HG02763 (cell line): ENCODE data around the gene MCM6.

Experiments
- ATAC-seq: cut with Tn5 transposase; IDR thresholded peaks from one replicate; pipeline ENCODE4 v1.9.1; 2021; ENCODE audit warnings: mild to moderate bottlenecking, moderate library complexity; ENCODE audit not compliant: unreplicated experiment

MCM6 gene

DNA sequence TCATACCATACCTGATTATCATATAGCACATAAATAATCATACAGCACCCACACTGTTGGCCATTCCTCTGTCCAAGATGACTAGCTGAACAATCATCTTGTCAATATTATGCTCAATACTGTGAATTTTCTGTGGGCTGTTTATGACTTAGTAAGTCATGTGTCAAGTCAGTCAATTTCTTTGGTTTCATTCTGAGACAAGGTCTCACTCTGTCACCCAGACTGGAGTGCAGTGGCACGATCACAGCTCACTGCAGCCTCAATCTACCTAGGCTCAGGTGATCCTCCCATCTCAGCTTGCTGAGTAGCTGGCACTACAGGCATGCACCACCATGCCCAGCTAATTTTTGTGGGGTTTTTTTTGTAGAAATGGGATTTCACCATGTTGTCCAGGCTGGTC is 5.7 kb downstream of the MCM6 start:
- no peak for ATAC-seq

DNA sequence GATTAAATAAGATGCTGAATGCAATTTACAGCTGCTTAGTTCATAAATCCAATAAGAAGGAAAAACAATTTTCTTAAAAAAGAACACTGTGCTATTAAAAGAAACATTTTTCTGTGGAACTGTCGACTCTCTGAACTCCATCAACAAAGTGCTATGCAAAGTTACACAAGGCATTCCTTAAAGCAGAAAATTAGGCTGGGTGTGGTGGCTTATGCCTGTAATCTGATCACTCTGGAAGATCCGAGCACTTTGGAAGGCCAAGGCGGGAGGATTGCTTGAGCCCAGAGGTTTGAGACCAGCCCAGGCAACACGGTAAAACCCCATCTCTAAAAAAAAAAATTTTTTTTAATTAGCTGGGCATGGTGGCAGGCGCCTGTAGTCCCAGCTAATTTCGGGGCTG is 13.0 kb downstream of the MCM6 start:
- no peak for ATAC-seq

DNA sequence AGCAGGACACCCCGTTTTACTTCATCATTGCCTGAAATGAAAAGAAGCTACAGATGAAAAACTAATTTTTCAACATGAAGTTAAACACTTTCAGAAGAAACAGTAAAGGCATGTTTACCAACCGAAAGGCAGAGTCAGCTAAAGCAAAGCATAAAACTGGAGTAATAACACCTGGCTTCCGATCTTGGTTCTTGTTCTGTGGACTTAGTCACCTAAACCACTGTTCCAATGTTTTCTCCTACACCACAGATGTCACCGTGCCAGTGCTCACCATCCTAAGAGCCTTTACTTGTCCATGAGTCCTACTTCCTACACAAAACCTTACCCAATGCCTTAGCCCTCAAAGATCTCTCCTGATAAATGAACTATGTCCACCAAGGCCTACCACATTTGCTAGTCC is 13.5 kb downstream of the MCM6 start:
- ATAC-seq, result no peak

DNA sequence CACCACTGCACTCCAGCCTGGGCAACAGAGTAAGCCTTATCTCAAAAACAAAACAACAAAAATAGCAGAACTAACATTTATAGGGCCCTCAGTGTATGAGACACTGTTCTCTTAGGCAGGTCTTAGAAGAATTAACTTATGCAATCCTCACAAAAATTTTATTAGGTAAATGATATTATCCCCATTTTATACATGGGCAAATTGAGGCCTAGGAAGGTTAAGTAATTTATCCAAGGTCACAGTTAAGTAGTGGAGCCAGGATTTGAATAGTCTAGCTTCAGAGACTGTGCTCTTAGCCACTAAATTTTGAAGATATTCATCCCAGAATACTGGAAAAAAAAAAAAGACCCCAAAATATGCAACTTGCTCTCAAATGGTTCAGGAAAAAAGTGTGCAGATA is 22.8 kb downstream of the MCM6 start:
- ATAC-seq, result no peak

DNA sequence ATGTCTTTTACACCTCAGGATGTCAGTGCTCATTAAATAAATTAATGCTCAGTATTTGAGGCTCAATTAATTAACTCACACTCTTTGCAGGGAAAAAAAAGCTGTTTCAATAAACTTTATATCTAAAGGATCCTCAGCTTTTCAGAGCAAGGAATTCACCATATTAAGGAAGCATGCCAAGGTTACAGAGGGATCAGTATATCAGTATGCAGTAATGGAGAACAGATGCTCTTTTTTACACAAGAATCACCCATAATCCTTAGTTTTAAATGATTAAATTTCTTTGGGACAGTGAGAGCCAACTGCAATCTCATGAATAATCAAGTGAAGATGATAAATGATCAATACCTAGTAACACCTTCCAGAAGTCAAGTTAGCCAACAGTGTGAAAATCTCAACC is 24.4 kb downstream of the MCM6 start:
- ATAC-seq, result no peak

DNA sequence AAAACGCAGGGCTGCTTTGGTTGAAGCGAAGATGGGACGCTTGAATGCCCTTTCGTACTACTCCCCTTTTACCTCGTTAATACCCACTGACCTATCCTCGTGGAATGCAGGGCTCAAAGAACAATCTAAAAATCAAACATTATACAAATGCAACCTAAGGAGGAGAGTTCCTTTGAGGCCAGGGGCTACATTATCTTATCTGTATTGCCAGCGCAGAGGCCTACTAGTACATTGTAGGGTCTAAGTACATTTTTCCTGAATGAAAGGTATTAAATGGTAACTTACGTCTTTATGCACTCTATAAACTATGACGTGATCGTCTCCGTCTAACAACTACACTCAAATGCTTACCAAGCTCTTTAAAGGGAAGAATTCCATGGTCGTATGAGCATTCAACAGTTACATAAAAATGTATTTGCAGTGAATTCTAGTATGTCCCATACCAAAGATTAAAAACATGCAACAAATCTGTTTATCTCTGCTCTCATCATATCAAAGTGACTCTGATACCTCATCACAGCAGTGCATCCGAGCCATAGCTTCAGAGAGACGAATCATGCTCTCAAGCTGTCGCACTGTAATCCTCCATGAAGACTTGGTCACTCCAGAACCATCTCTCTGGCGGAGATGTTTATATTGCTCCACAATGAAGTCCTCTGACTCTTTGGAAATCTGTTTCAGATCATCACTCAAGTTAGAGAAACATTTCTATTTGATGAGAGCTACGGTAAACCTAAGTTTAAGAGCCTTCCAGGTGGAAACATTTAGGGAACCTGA is 25.2 kb downstream of the MCM6 start:
- no peak for ATAC-seq

DNA sequence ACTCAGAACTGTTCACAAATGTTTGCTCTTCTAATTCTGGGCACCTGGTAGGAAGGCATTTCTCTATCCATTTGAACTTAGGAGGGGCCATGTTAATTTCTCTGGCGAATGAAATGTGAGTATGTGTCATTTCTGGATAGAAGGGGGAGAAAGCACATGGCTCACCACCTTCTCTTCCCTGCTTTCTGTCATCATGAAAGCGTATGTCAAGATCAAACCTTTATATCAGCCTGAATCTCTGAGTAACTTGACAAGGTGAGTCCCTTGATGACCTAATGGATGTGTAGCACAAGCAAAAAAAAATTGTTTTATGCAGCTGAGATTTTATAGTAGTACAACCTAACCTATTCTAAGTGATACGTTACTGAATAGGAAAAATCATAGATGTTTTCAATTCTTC is 27.2 kb downstream of the MCM6 start:
- ATAC-seq, result no peak

DNA sequence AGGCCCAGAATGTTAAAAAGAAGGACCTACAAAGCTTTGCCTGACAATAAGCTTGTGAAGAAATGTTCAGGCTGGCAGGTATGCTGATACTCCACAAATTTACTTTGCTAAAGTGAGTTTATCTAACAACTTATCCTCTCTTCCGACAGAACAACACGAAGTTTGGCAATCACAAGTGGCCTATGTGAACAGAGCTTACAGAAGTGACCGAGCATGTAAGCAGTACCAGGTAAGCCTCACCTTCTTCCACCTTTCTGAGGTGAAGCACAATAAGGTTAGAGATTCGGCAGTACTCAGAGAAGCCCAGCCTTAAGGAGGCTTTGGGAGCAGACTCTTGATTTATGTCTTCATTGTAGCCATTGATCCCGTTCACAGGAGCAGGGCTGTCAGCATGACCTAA is 30.2 kb downstream of the MCM6 start:
- no peak for ATAC-seq

DNA sequence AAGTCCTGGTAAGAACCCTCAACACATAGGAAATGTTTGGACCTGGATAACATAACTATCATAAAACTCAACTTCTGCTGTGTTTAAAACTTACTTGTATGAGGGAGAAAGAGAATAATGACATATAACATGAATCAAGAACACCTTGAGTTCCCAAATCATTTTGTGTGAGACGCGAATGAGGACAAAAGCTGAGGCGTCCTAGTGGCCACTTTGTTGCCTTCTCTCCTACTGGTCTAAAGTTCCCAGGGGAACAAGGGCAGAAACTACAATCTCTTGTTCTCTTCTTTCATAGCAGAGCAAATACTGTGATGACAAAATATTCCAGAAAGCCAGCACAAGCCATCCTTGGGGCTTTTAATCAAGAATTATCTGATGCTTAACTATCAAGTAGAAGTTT is 31.0 kb downstream of the MCM6 start:
- no peak for ATAC-seq

DNA sequence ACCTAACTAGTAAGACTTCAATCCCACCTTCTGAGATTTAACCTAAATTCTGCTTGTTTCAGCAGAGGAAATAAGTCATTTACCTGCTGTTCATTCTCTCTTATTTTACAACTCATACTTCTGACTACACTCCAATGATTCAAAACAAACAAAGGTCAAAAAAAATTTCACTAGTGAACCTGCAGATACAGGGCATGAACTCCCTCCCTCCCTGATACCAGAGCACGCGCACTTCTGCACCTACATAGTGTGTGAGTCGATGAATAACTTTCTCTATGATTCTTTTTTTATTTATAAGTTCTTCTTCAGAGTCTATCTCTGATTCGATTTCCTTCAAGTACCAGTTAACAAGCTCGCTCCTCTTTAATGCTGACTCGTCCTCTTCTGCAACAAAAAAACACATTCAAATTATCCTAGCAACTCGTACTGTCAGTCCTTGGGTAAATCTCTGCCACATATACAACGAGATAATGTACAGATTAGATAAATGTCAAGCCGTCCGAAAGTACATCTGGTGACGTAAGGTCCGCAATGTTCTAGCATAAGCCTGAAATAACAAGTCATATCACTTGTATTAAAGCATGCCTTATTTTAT is 31.8 kb downstream of the MCM6 start:
- no peak for ATAC-seq

DNA sequence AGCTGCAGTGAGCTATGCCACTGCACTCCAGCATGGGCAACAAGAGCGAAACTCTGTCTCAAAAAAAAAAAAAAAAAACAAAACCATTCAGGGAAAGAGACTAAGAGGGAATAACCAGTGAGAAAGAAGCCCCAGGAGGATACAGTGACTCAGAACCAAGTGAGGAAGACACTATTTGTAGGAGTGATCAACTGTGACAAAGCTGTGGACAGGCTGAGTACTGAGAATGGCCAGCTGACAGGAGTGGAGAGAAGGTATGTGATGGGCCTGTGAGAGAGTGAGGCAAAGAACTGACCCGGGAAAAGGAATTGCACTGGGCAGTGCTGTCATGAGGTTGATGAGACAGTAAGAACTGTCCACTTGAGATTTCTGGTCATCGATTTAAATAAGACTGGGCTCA is 32.6 kb downstream of the MCM6 start:
- no peak for ATAC-seq

DNA sequence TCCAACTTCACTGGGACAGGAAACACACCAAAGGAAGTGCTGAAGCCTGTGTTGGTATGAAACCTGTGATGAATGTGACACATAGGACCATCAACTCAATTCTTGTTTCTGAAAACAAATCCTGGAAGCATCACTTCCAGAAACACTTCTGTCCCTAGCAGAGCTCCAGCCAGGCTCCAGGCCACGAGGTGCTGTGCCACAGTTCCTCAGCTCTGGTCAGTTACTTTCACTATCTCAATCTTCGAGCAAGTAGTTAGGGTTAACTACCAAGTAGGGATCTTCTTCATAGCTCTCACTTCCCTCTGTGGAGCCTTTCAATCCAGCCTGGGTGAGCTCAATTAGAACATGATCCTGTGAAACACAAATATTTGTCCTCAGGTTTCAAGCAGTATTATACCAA is 35.6 kb downstream of the MCM6 start:
- no peak for ATAC-seq

DNA sequence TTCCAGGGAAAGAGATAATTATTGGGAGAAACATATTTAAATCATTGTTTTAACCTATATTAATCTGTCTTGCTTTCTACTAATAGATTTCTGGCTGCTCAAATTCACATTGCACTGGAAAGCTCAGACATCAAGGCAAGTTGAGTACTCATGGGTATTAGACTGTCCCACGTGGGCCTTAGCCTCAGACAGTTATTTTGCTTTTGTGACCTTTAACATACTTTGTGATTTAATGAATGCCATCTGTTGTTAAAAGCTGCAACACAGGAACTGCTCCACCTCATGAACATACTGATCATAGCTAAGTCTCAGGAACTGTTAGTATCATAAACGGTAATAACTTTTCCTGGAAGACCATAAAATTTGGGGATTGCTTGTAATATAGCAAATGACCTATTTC is 36.5 kb downstream of the MCM6 start:
- ATAC-seq, result no peak

DNA sequence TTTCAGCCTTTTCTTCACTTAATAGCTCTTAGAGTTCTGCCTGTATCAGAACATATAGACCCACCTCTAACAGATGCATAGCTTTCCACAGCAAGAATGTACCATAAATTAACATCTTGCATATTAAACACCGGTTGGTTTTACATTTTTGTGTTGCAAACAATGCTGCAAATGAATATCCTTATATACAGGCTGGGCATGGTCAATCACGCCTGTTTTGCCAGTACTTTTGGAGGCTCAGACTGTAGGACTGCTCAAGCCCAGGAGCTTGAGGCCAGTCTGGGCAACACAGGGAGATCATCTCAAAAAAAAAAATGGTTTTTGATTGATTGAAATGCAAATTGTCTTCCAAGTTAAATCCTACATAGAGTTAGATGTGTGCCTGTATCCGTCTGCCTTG is 37.7 kb downstream of the MCM6 start:
- ATAC-seq, result no peak

DNA sequence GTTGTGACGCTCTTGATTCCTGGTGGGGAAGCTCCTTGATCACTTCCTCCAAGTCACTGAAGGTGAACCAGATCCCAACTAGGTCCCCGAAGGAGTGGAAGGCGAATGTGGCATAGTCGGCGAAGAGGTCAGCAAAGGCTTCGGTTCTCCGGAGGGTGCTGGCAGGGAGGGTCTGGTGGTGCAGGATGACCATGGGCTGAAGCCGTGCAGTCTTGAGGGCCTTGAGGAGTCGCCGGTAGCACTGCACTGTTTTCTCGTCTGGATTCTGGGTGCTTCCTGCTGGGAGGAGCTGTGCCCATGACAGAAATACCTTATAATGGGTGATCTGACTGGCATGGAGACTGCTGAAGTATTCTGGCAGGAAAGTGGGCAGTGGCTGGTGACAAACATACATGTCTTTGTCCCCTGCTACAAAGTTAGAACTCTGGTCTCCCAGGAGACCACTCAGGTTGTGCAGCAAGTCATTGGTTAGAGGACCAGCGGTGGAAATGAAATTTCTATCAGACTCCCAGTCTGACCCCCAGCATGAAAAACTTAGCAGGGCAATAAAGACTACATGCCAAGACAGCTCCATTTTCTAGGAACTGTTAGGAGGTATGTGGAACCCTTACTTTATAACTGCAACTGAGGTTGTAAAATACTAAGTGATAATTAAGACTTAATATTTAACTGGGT is 39.5 kb downstream of the MCM6 start, which contains the start of gene LCT:
LCT (minus strand) TSS at position 589 of the 675 bp plus-strand sequence; CDS start at position 574, 15 bp downstream.
- no peak for ATAC-seq

DNA sequence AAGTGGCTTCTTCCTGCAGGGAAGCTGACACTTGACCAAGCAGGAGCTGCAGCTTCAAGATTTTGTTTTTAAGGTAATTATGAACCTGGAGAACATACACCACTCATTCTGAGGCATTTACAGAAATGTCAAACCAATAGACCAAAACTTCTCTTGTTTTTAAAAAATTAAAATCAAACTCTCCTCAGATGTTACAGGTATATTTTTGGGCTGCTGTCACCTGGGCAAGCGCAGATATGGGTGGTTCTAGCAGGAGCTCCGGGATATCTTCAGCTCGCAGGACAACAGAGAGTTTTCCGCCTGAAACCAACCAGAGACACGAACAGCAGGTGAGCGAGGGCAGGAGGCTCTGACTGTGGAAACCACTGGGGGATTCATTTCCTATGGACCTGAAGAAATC is 43.4 kb downstream of the MCM6 start:
- no peak for ATAC-seq

DNA sequence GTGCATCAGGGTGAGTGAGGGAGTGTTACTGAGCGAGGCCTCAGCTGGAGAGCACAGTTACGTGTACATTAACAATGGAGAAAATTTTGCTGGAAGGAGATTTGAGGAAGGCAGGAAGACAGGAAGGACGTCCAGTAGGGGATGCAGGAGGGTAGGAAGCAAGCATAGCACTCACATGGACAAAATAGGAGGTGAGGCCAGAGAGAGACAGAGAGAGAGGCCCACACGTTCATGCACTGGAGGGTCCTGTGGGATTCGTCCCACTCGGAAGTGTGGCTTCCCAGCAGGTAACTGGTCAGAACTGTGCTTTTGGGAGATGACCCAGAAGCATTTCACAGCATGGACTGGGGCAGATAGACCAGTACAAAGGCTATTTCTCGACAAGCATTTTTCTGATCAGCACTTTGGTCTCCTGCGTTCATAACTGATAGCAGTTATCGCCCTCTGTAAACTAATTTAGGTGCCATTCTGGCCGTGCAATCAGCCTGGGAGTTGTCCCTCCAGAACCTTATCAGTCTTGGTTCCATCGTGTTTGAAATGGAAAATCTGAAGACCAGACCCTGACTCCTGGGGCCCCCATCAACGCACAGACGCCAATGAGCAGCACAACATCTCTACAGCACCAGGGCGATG is 44.9 kb downstream of the MCM6 start:
- ATAC-seq, result no peak

DNA sequence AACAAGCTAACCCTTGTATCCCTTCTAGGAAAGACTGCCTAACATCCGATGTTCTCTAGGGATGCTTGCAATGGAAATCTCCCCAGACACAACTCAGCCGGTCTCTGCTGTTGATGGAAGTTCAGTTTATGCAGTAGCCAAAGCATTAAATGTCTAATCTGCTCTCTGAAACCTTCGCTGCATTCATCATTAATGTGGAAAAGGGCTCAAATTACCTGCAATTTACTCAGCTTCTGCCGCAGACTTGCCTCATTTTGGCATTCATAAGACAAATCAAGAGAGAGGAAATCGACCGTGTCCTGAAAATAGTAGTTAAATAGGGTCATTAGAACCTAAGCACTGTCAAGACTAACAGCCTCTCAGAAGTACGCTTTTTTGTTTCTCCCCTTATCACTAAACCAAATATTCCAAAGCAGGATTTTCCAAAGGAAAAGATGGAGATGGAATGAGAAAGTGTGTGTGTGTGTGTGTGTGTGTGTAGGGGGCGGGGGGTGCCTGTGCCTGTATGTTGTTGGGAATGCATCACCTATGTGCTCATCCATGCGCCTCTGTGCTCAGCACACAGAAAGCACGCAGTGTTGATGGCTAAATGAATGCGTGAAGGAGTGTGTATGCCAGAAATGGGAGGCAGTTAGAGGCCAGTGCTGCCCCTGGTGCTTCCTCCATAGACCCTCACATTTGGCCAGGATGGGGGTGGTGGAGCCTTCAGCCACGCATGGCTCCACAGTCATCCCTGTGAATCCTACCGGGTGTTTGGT is 46.7 kb downstream of the MCM6 start:
- ATAC-seq, result no peak

DNA sequence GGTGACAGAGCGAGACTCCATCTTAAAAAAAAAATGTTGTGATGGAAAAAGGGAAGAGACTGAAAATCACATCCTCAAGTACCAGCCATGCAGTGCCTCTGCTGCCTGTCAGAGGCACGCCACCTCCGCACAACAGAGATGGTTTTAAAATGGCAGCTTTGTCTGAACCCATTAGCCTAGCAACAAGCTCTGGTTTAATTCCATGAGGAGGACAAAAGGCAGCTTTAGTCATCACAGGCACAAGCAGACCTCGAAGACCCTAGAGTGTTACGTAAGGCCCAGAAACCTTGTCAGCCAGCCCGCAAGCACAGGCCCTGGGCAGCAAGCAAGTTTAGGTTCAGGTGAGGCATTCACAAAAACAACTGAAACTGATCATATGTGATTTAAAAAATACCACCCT is 49.7 kb downstream of the MCM6 start:
- ATAC-seq, result no peak

DNA sequence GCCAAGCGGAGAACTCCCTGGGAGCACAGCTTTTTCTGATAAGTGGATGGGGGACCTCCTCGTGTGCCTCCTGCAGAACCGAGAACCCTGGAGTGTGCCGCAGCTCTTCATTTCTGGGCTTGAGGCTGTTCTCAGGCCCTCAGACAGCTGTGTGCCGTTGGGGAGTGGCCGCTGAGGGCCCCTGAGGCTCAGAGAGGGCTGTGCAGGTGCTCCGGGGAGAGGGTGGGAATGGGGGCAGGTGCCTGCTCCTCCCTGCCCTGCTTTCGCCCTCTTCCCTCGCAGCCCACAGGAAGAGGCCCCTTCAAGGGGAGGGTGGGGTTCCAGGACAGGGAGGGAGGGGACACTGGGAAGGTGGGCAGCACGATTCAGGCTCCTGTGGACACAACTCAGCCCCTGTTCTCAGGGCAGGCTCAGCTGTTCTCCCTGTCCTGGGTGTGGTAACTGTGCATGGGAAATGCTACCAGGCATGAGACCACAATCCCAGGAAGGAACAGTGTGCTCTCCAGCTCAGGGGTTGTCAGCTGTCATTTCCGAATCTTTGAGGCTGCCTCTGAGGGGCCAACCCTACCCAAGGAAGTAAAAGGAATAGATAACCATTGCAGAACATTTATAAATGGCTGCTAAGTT is 50.6 kb downstream of the MCM6 start:
- no peak for ATAC-seq

DNA sequence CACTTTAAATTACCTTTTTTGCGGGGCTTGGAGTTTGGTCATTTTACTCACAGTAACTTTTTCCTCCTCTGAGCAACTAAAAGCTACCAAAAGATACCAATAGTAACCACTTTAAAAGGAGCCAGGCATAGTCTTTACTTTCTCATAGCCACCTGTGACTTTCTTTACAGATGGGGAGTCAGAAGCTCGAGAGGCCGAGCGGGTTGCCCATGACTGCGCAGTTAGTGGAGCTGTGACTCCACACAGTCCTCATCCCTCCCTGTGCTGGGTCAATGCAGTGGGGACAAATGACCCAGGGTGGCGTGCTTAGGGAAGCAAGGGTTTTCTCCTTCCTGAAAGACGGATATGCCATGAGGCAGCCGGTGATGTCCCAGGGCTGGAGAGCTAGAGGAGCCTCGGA is 51.1 kb downstream of the MCM6 start:
- ATAC-seq, result no peak
